HG03571 (cell line): ENCODE results near the gene CDK5RAP2.
A peak's percentile ranks its signal among the peaks of the same experiment; 100 is the strongest.
"Not testable (repeated sequence)": the region's sequence is repeated elsewhere in the genome, so short reads cannot be mapped to it uniquely, and the experiment has no call there.

ENCODE experiments used
- ATAC-seq: cut with Tn5 transposase; IDR thresholded peaks from one replicate; pipeline ENCODE4 v1.9.1; 2021; ENCODE audit not compliant: unreplicated experiment

The CDK5RAP2 gene

GRCh38 chr9:120580051-120580896 is at the start of gene CDK5RAP2:
CDK5RAP2 (minus strand) TSS chr9:120580167; CDS start chr9:120579978, 189 bp downstream.
- ATAC-seq = peak; percentile 97

GRCh38 chr9:120628925-120629497 is 49.0 kb upstream of the CDK5RAP2 start:
- not testable (repeated sequence) for ATAC-seq

- no peak for ATAC-seq
Observed at GRCh38 chr9:120628207-120628924, 48.4 kb upstream of the CDK5RAP2 start.

GRCh38 chr9:120627073-120627472 is 47.1 kb upstream of the CDK5RAP2 start:
- no peak for ATAC-seq

- ATAC-seq = no peak
Observed at GRCh38 chr9:120626512-120626911, 46.5 kb upstream of the CDK5RAP2 start.

GRCh38 chr9:120625222-120625621 is 45.3 kb upstream of the CDK5RAP2 start:
- ATAC-seq = no peak

- no peak for ATAC-seq
Observed at GRCh38 chr9:120622790-120623189, 42.8 kb upstream of the CDK5RAP2 start.

GRCh38 chr9:120621941-120622340 is 42.0 kb upstream of the CDK5RAP2 start:
- no peak for ATAC-seq

GRCh38 chr9:120619751-120620655 is 40.0 kb upstream of the CDK5RAP2 start:
- ATAC-seq = no peak

GRCh38 chr9:120616966-120617935 is 37.3 kb upstream of the CDK5RAP2 start:
- no peak for ATAC-seq

GRCh38 chr9:120612218-120612617 is 32.3 kb upstream of the CDK5RAP2 start:
- ATAC-seq = no peak

GRCh38 chr9:120611690-120612068 is 31.7 kb upstream of the CDK5RAP2 start:
- no peak for ATAC-seq

GRCh38 chr9:120610975-120611689 is 31.2 kb upstream of the CDK5RAP2 start:
- ATAC-seq = no peak

- no peak for ATAC-seq
Observed at GRCh38 chr9:120609636-120610035, 29.7 kb upstream of the CDK5RAP2 start.

GRCh38 chr9:120608421-120608820 is 28.5 kb upstream of the CDK5RAP2 start:
- no peak for ATAC-seq

GRCh38 chr9:120603591-120603990 is 23.6 kb upstream of the CDK5RAP2 start:
- ATAC-seq = no peak

- ATAC-seq = no peak
Observed at GRCh38 chr9:120603010-120603409, 23.0 kb upstream of the CDK5RAP2 start.

- no peak for ATAC-seq
Observed at GRCh38 chr9:120593955-120594277, 13.9 kb upstream of the CDK5RAP2 start.
